Body of pancreas (tissue), 4 donors: ENCODE data around the gene NCAPD3. TPM values are rescaled to one million over a fixed set of nuclear protein-coding genes. Genes with fewer than 3 reads are reported as not detected.

Experiments
- ATAC-seq: fragments of 150-250 bp; one replicate; pipeline ENCODE4 v1.9.1; 2016
- DNase-seq, 4 donors: peaks; one replicate each; pipeline ENCODE4 v3.0.0-alpha.2; 2019
- H3K27ac ChIP-seq, 4 donors: fragments of 200-600 bp; sonication (generic); 1 replicate in 3 of 4; 2 replicates in 1 of 4; pipeline versions ENCODE4 v1.5.1 to v1.6.1; 2016 to 2019; ENCODE audit warnings: mild to moderate bottlenecking in 1 of 4, mixed read lengths in 1 of 4, moderate library complexity in 1 of 4
- H3K27me3 ChIP-seq, 2 donors: fragments of 200-600 bp; sonication (generic); one replicate each; pipeline ENCODE4 v1.6.0; 2016; ENCODE audit warnings: mild to moderate bottlenecking in 1 of 2
- H3K36me3 ChIP-seq, 2 donors: fragments of 200-600 bp; sonication (generic); replicated peaks in 1 of 2; 2 replicates each; pipeline ENCODE4 v1.5.1; 2016; ENCODE audit warnings: low read depth in 2 of 2; ENCODE audit not compliant: insufficient read depth in 1 of 2
- H3K4me1 ChIP-seq: fragments of 200-600 bp; sonication (generic); one replicate; pipeline ENCODE4 v1.6.0; 2016
- H3K4me3 ChIP-seq, 2 donors: fragments of 200-600 bp; sonication (generic); 1 replicate in 1 of 2; 2 replicates in 1 of 2; pipeline ENCODE4 v1.5.1; 2016 to 2019
- H3K9me3 ChIP-seq, 3 donors: fragments of 200-600 bp; sonication (generic); 1 replicate in 2 of 3; 2 replicates in 1 of 3; pipeline ENCODE4 v1.5.1; 2016
- CTCF ChIP-seq, 7 experiments: fragments of 450-650 bp in 4 of 7; fragments of 200-600 bp in 3 of 7; sonication (generic) in 3 of 7; IDR thresholded peaks; one replicate each; pipeline ENCODE4 v1.5.1; 2016 to 2019; ENCODE audit warnings: antibody characterized with exemption in 7 of 7
- POLR2A ChIP-seq, 3 donors: fragments of 450-650 bp; IDR thresholded peaks; one replicate each; pipeline ENCODE4 v1.6.1; 2016; ENCODE audit warnings: antibody characterized with exemption in 3 of 3, mild to moderate bottlenecking in 2 of 3
- WGBS, 2 donors: methylation state at CpG; one replicate each; pipeline ENCODE4 v1.1.5; 2017; 5-methylcytosine and 5-hydroxymethylcytosine counted together
- intact Hi-C: fragments of 100-400 bp; cut with DNase I; formaldehyde crosslinking; loops from one replicate; pipeline ENCODE4 v1.15.1; 2023
- total RNA-seq, 2 donors: library from RNA; depleted of rRNA; stranded (reverse); fragments of >200 nt; gene quantifications; one replicate each; pipeline ENCODE4 v1.1.0, GENCODE V29; 2016

NCAPD3 gene
- total RNA-seq, 2 donors from 2014 or later, result 4.7 to 10.9 TPM

GRCh38 chr11:134149371-134149770, 74.4 kb downstream of the NCAPD3 start:
- intact Hi-C loops, result no loop called here
- H3K27ac ChIP-seq, result no peak overlapping the region
- no peak for ATAC-seq

GRCh38 chr11:134146598-134146997, 77.2 kb downstream of the NCAPD3 start:
- ATAC-seq (no peak), DNase-seq (no peak)
- Histone ChIP-seq H3K4me3 (no peak overlapping the region), H3K4me1 (peaks cover 9% of the 10 kb centered on the region), H3K9me3 (no peaks in the 10 kb centered on the region), H3K27me3 (no peaks in the 10 kb centered on the region), H3K36me3 (no peaks in the 10 kb centered on the region), H3K27ac (no peak overlapping the region)
- intact Hi-C loops, result no loop called here
- TF ChIP-seq POLR2A (IDR thresholded peaks at IDR 0.05) (no peak), CTCF (IDR thresholded peaks at IDR 0.05) (no peak)
- WGBS, 2 donors, result 89 to 95% methylated on average over 3 of the region's 3 CpGs

More at GRCh38 chr11:134149371-134149770, 74.4 kb downstream of the NCAPD3 start:
- WGBS, 2 donors, result 91 to 94% methylated on average over 16 of the region's 16 CpGs
- Histone ChIP-seq H3K9me3 (no peaks in the 10 kb centered on the region), H3K36me3 (peaks cover 0 to 2% of the 10 kb centered on the region in 2 donors), H3K27me3 (no peaks in the 10 kb centered on the region), H3K4me1 (peaks cover 9% of the 10 kb centered on the region), H3K4me3 (no peak overlapping the region)
- TF ChIP-seq POLR2A (IDR thresholded peaks at IDR 0.05), result no peak
- no peak for TF ChIP-seq CTCF (IDR thresholded peaks at IDR 0.05)
- DNase-seq, result no peak

- H3K36me3 ChIP-seq, result no peaks in the 10 kb centered on the region
- whole genome bisulfite sequencing, 2 donors, result 40 to 51% methylated on average over 8 of the region's 8 CpGs
- intact Hi-C loops, result no loop called here
- H3K27ac ChIP-seq, result no peak overlapping the region
- peaks cover 9% of the 10 kb centered on the region for H3K4me1 ChIP-seq
- H3K4me3 ChIP-seq, result no peak overlapping the region
- no peaks in the 10 kb centered on the region for H3K9me3 ChIP-seq
- TF ChIP-seq CTCF (IDR thresholded peaks at IDR 0.05) (no peak), POLR2A (IDR thresholded peaks at IDR 0.05) (no peak)
- peak; percentile 47 for ATAC-seq
- DNase-seq, result peak in 3 of 4 donors; percentile 36 to 63 (median 56)
- no peaks in the 10 kb centered on the region for H3K27me3 ChIP-seq
Observed at GRCh38 chr11:134145715-134146114, 78.1 kb downstream of the NCAPD3 start.

GRCh38 chr11:134144744-134145143, 79.0 kb downstream of the NCAPD3 start:
- Histone ChIP-seq H3K27ac (no peak overlapping the region), H3K4me3 (no peak overlapping the region), H3K9me3 (no peaks in the 10 kb centered on the region), H3K36me3 (no peaks in the 10 kb centered on the region), H3K4me1 (peaks cover 9% of the 10 kb centered on the region), H3K27me3 (no peaks in the 10 kb centered on the region)
- ATAC-seq (no peak), DNase-seq (no peak)
- WGBS, 2 donors, result 84 to 90% methylated on average over 5 of the region's 5 CpGs
- TF ChIP-seq POLR2A (IDR thresholded peaks at IDR 0.05) (no peak), CTCF (IDR thresholded peaks at IDR 0.05) (no peak)
- intact Hi-C loops, result no loop called here

GRCh38 chr11:134143801-134144200, 80.0 kb downstream of the NCAPD3 start:
- WGBS, 2 donors, result 68 to 71% methylated on average over 3 of the region's 3 CpGs
- TF ChIP-seq POLR2A (IDR thresholded peaks at IDR 0.05) (no peak), CTCF (IDR thresholded peaks at IDR 0.05) (no peak)
- Histone ChIP-seq H3K27ac (no peak overlapping the region), H3K9me3 (no peaks in the 10 kb centered on the region), H3K36me3 (no peaks in the 10 kb centered on the region), H3K4me3 (no peak overlapping the region), H3K4me1 (peaks cover 9% of the 10 kb centered on the region), H3K27me3 (no peaks in the 10 kb centered on the region)
- DNase-seq (no peak), ATAC-seq (no peak)
- intact Hi-C loops, result no loop called here
